ENCODE measurements around the gene KIR3DL1.
"Not testable (repeated sequence)": the region's sequence is repeated elsewhere in the genome, so short reads cannot be mapped to it uniquely, and the experiment has no call there.

- TF ChIP-seq CTCF (conservative IDR thresholded peaks at IDR 0.05; ENCODE audit: low read depth in 2 of 2); CREB1 (CRISPR knock-in tag; IDR thresholded peaks at IDR 0.05; ENCODE audit: low read depth); REST (IDR thresholded peaks at IDR 0.05; ENCODE audit: unreplicated experiment); POLR2AphosphoS5 (IDR thresholded peaks at IDR 0.05; ENCODE audit: low read depth); EZH2 (IDR thresholded peaks at IDR 0.05; ENCODE audit: low read depth, unreplicated experiment); JUNB (IDR thresholded peaks at IDR 0.05; ENCODE audit: unreplicated experiment); EZH2phosphoT487 (IDR thresholded peaks at IDR 0.05; ENCODE audit: unreplicated experiment); STAT1 (IDR thresholded peaks at IDR 0.05; ENCODE audit: unreplicated experiment): not testable (repeated sequence)
These were observed at the start of gene KIR3DL1 for GRCh38 chr19:54816251-54816650.
